ENCODE data around the gene RNASE2.
A peak's percentile ranks its signal among the peaks of the same experiment; 100 is the strongest.
"Not testable (repeated sequence)": the region's sequence is repeated elsewhere in the genome, so short reads cannot be mapped to it uniquely, and the experiment has no call there.

RNASE2 gene

GRCh38 chr14:20954736-20955537, at the start of gene RNASE2:
RNASE2 (plus strand) TSS chr14:20955487; CDS start chr14:20955772, 285 bp downstream.
- peak; percentile 40 for DNase-seq

DNA sequence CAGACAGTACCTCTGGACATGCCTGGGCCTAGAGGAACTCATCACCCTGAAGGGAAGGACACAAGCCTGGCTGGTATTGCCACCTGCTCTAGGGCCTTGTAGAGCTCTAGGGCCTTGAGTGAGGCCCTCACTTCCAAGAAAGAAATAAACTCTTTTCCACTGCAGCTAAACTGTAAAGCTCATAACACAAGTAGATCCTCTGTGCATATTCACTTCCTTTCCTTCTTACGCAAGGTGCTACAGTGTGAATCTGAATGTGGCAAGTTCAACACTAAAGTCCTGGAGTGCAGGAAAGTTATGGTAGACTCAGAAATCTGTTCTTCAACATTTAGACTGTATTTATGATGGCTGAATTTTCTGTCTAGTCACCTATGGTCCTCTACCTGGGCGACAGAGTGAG, 49.6 kb upstream of the RNASE2 start:
- peak; percentile 36 for DNase-seq

GRCh38 chr14:20907214-20907613, 48.1 kb upstream of the RNASE2 start:
- DNase-seq, result no peak

DNA sequence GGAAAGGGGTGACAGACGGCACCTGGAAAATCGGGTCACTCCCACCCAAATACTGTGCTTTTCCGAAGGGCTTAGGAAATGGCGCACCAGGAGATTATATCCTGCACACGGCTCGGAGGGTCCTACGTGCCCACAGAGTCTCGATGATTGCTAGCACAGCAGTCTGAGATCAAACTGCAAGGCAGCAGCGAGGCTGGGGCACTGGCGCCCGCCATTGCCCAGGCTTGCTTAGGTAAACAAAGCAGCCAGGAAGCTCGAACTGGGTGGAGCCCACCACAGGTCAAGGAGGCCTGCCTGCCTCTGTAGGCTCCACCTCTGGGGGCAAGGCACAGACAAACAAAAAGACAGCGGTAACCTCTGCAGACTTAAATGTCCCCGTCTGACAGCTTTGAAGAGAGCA, 44.5 kb upstream of the RNASE2 start:
- not testable (repeated sequence) for DNase-seq

GRCh38 chr14:20919038-20919756, 36.1 kb upstream of the RNASE2 start:
- peak; percentile 65 for DNase-seq

DNA sequence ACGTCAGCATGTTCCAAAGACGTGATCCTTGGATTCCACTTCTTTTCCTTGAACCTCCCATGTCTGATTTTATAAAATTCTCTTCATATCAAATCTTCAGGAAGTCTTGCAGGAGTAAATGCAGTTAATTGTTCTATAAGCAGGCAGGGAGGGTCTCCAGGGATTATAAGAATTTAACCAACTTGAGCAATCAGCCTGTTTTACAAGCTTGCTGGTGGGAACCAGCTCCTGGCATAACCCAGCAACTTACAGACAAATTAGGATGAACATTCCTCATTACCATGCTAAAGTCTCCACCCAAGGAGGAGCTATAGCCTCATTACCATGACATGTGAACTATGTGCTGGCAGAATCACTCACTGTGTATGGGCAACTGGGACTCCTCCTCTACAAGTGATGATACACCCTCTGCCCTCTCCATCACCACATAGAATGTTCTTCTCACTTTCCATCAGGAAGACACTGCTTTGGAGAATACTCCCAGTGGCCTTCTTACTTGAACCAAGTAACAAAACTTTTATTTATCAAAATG, 31.5 kb upstream of the RNASE2 start:
- not testable (repeated sequence) for DNase-seq

DNA sequence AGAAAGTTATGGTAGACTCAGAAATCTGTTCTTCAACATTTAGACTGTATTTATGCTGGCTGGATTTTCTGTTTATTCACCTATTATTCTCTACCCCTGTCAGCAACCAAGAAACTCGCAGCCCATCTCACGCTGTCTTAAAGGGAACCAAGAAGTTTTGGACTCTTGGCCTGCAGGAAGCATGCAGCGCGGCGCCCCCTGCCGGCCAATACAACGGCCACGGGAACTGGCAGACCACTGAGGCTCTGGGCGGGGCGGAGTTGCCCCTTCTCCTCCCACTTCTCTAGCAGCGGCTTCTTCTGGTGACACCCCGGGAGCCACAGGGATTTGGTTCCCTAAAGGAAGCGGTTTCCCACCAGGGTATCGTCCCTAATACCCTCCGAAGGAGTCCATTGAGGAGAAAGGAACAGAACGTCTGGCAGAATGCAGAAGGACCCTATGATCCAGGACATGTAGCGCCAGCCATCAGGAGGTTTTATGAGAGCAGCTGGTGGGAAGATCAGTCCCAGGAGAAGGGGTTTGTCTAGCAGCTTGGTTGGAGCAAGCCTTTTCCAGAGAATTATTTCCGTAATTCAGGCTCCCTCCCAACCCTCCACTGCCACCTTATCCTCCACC, 21.0 kb upstream of the RNASE2 start:
- peak; percentile 30 for DNase-seq

DNA sequence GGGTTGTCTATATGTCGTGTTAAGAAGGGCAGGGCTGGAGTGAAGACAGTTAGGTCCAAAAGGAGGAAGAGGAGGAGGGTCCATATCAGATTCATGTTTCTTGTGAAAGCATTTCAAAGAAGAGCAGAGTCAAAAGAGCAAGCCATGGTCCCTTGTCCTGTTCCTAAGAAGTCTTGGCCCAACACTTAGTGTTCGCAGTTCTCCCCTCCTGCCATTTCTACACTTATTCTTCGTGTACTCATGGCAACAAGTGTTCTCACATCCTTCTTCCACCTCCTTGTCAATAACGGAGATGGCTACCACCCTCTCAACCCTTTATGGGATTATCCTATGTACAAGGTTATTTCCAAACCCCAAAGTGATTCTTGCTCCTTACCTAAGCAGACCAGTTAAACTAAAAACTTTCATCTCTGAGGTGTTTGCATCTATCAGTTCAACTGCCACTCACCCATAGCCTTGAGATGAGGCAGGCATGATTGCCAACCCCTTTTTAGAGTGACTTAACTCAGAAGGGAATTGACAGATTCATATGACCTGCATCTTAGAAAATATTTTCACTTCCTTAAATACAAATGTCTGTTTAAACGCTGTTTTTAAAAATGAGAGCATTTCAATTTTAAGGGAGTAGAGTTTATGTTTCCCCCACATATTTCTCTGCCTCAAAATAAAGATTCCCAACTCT, 19.8 kb upstream of the RNASE2 start:
- peak; percentile 65 for DNase-seq

- DNase-seq, result peak; percentile 36
Observed at GRCh38 chr14:20945146-20945545, 10.1 kb upstream of the RNASE2 start.

DNA sequence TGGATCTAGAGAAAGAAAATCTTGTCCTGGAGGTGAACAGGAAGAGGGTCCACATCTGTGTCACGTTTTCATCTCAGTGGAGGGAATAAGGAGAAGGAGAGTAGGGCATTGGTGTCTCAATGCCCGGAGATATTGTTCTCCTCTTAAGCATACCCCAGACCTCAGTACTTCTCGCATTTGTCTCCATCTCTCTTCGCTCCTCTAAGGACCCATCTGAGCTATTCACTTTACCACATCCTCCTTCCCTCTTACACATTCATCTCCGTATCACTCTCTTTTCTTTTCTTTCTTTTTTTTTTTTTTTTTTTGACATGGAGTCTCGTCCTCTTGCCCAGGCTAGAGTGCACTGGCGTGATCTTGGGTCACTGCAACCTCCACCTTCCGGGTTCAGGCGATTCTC, 8.6 kb upstream of the RNASE2 start:
- not testable (repeated sequence) for DNase-seq

DNA sequence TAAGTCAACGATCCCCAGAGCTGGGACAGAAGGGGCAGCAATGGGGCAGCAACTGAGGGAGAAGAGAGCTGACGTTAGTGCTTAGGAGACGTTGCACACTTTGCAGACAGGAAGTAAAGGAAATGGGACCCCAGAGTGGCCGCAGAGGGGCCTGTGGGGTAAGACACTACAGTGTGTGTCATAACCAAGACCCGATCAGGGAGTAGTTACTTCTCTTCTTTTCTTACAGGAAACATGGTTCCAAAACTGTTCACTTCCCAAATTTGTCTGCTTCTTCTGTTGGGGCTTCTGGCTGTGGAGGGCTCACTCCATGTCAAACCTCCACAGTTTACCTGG, 219 bp downstream of the RNASE2 start:
- peak; percentile 38 for DNase-seq

DNA sequence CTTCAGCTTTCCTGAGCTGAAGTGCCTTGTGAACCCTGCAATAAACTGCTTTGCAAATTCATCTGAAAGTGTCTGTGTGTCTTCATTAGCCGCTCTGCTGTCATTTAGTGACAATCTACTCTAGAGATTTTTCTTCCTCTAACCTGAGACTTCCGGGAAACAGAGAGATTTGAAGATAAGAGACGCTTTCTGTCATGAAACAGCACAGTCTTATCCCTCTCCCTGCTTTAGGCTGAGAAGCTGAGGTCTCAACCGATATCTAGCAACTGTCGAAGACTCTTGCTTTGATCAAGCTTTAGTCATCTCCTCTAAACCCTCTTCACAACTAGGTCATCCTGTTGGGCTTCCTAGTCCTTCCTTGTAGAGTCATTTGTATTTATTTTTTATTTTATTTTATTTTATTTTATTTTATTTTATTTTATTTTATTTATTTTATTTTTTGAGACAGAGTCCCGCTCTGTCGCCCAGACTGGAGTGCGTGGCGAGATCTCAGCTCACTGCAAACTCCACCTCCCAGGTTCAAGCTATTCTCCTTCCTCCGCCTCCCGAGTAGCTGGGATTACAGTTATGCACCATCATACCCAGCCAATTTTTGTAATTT, 1.2 kb downstream of the RNASE2 start:
- DNase-seq, result no peak

DNA sequence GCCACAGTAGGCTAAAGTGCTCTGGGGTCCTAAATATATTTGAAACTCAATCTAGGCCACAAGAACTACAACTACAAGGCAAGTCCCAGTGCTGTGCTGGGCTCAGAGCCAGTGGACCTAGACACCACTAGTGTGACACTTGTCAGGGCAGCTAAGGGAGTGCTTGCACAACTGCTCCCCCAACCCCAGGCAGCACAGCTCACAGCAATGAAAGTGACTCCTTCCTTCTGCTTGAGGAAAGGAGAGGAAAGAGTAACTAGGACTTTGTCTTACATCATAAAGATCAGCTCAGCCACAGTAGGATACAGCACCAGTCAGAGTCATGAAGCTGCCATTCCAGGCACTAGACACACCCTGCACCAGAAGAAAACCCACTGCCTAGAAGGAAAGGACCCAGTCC, 3.7 kb downstream of the RNASE2 start:
- DNase-seq, result not testable (repeated sequence)

DNA sequence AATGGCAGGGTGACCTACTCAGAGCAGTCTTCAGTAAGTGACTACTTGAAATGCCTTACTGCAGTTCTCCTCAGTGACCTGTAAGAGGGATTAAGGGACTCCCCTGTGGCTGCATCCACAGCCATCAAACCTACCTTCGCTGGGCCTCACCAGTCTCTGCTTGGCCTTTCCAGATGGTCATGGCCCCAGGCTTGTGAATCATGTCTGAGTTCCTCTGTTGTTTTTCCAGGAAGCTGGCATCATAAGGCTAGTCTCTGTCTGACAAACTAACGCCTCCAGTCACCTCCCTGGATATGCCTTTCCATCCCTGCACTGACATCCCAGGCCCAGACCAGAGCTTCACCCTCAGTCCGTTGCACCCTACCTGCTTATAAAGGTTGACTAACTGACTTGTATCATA, 14.0 kb downstream of the RNASE2 start:
- no peak for DNase-seq

DNA sequence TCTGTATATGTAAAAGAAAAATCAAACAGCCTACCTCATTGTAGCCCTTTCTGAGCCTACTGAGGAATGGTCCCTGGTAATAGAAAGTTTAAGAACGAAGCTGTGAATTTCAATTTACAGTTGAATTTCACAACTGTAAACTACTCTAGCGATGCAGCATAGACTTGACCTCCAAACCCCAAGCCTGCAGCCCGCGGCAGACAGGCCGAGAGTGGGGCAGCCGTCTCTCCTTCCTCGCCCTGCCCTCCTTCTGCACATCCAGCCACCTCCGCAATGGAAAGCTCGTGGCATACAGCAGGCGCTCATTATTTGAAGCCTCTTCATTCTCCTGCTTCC, 15.3 kb downstream of the RNASE2 start:
- DNase-seq, result no peak

GRCh38 chr14:20970983-20971704, 15.9 kb downstream of the RNASE2 start:
- peak; percentile 88 for DNase-seq

- no peak for DNase-seq
Observed at GRCh38 chr14:20971705-20972021, 16.4 kb downstream of the RNASE2 start.

GRCh38 chr14:20973501-20973900, 18.2 kb downstream of the RNASE2 start:
- DNase-seq, result no peak

- DNase-seq, result no peak
Observed at GRCh38 chr14:20976291-20976690, 21.0 kb downstream of the RNASE2 start.

- no peak for DNase-seq
Observed at GRCh38 chr14:20978687-20979086, 23.4 kb downstream of the RNASE2 start.

DNA sequence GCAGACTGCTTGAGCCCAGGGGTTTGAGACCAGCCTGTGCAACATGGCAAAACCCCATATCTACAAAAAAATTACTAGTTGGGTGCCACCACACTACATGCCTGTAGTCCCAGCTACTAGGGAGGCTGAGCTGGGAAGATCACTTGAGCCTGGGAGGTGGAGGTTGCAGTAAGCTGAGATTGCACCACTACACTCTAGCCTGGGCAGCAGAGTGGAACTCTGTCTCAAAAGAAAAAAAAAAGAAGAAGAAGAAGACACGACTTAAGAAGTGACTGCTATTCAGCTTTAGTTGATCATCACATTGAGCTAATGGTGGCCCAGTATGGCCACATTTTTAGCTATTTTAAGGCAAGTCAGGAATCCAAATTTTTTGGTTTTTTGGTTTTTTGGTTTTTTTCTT, 25.6 kb downstream of the RNASE2 start:
- no peak for DNase-seq

GRCh38 chr14:20982646-20983369, 27.5 kb downstream of the RNASE2 start:
- DNase-seq, result no peak

Data from suppressor macrophage treated with lipopolysaccharide for 4 hours (primary cell).